ENCODE results near the gene PDPK1.

- TF ChIP-seq CTCF (conservative IDR thresholded peaks at IDR 0.05; ENCODE audit: low read depth, low read length) = no peak
- no peak for TF ChIP-seq EZH2 (IDR thresholded peaks at IDR 0.05; ENCODE audit: borderline replicate concordance, low read depth, low read length, poor library complexity, severe bottlenecking)
Observed at GRCh38 chr16:2493605-2494004, 44.2 kb upstream of the PDPK1 start.
